ENCODE data around the gene SACS. TPM values are rescaled to one million over a fixed set of nuclear protein-coding genes. Genes with fewer than 3 reads are reported as not detected.

Gene SACS
- total and polyA plus RNA-seq, 2 of the 8 experiments (the other 6 are each of a cell fraction or from before 2014, with no cell fraction given) = 11.0 to 54.2 TPM

DNA sequence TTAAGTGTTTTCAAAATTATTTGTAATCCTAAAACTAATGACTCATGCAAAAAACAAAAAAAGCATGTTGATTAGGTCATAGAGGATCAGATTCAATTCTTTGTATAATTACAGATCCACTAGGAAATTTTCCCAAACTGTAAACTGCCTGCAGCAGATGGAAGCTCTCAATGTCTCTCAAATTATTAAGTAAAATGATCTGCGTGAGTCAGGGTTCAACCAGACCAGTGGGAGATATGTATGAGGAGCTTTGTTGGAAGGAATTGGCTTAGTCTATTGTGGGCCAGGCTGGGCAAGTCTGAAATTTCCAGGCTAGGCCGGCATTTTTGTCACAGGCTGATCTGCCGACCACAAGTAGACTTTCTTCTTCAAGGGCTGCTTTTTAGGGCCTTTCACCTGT lies 14.4 kb upstream of the SACS start:
- H2BK120ac ChIP-seq (replicated peaks; ENCODE audit: low read depth, low read length) = peak overlapping the region; percentile 25
- no peak overlapping the region for H3K4me3 ChIP-seq (ENCODE audit: extremely low read depth in 1 of 4, insufficient read depth in 2 of 4, low read depth in 3 of 4, low read length in 4 of 4)
- H3K9me3 ChIP-seq (ENCODE audit: insufficient read depth in 2 of 2, low read depth in 1 of 2, low read length in 1 of 2) = no peaks in the 10 kb centered on the region
- H3K23me2 ChIP-seq (ENCODE audit: low read depth, low read length) = 0 out of 2 replicates have a peak, but pooled peaks cover 2% of the 10 kb centered on the region
- no peak overlapping the region for H2AK5ac ChIP-seq (ENCODE audit: low read depth, low read length)
- H3K27me3 ChIP-seq (replicated peaks in 1 of 4; ENCODE audit: control insufficient read depth in 3 of 4, extremely low read depth in 1 of 4, insufficient read depth in 3 of 4, low read length in 3 of 4) = no peaks in the 10 kb centered on the region
- no peak overlapping the region for H3K14ac ChIP-seq (ENCODE audit: insufficient read length)
- peak overlapping the region; percentile 4 for H3K4ac ChIP-seq (replicated peaks; ENCODE audit: insufficient read length, low read depth, low read length)
- peak overlapping the region; percentile 1 for H4K5ac ChIP-seq (ENCODE audit: insufficient read length, low read depth, low read length)
- no peak overlapping the region for H3K9ac ChIP-seq (replicated peaks in 1 of 4; ENCODE audit: extremely low read depth in 1 of 4, low read depth in 3 of 4, low read length in 3 of 4)
- H2AFZ ChIP-seq (ENCODE audit: low read length) = no peak overlapping the region
- H2BK20ac ChIP-seq (ENCODE audit: low read length) = peak overlapping the region; percentile 80; the same call in 1 of the 2 replicates
- no peaks in the 10 kb centered on the region for H4K20me1 ChIP-seq (replicated peaks in 1 of 2; ENCODE audit: control insufficient read depth in 1 of 2, insufficient read depth in 2 of 2, low read length in 2 of 2)
- H3K4me1 ChIP-seq (replicated peaks in 1 of 4; ENCODE audit: control insufficient read depth in 3 of 4, insufficient read depth in 4 of 4, low read length in 3 of 4) = peaks cover 0 to 26% (median 17%) of the 10 kb centered on the region in 4 experiments; a peak in 5 of 7 replicates
- no peak overlapping the region for H3K27ac ChIP-seq (ENCODE audit: low read depth, low read length)
- H4K91ac ChIP-seq (replicated peaks; ENCODE audit: insufficient read length, low read length) = peak overlapping the region; percentile 94
- ChIA-PET CTCF (ENCODE audit: partially characterized antibody) (no interaction called here), POLR2A (ENCODE audit: partially characterized antibody) (interaction anchor here (0.8 kb wide), 1 partner anchor 14 kb away, joined by 3 read pairs; the partner anchor contains the start of gene SACS)
- DNase-seq (ENCODE audit: low read depth in 1 of 2, low spot score in 2 of 2) (no peak), FAIRE-seq (no peak)
- no peak overlapping the region for H3K4me2 ChIP-seq (ENCODE audit: insufficient read depth in 1 of 2, low read depth in 2 of 2, low read length in 2 of 2)
- H2BK5ac ChIP-seq (ENCODE audit: low read depth, low read length) = peak overlapping the region; percentile 6; the same call in 1 of the 2 replicates
- WGBS, 2 experiments (ENCODE audit: extremely low coverage in 1 of 2, insufficient coverage in 1 of 2, insufficient read length in 1 of 2, insufficient replicate concordance in 2 of 2, low coverage in 1 of 2, low lambda C conversion rate in 2 of 2, missing lambda C conversion rate in 1 of 2) = 85% methylated on average over 3 of the region's 3 CpGs; no CpG with 5 or more reads in 1 of the 2 experiments
- no peak overlapping the region for H3K23ac ChIP-seq (ENCODE audit: insufficient read length)
- H3K36me3 ChIP-seq (ENCODE audit: control insufficient read depth in 2 of 4, insufficient read depth in 4 of 4, low read length in 3 of 4) = no peaks in the 10 kb centered on the region
- TF ChIP-seq KDM4A (IDR thresholded peaks at IDR 0.05; ENCODE audit: low read depth, low read length, severe bottlenecking) (no peak), CHD2 (IDR thresholded peaks at IDR 0.05; ENCODE audit: low read length) (no peak), YY1 (IDR thresholded peaks at IDR 0.05; ENCODE audit: low read depth, low read length) (no peak)
- peak overlapping the region; percentile 22; the same call in 1 of the 2 replicates for H2BK12ac ChIP-seq (ENCODE audit: low read depth, low read length)
- H3K79me1 ChIP-seq (ENCODE audit: low read depth, low read length) = no peaks in the 10 kb centered on the region
- H3K56ac ChIP-seq (replicated peaks; ENCODE audit: insufficient read length, low read depth, low read length) = no peak overlapping the region
- H4K8ac ChIP-seq (ENCODE audit: extremely low read depth, insufficient read depth, low read length) = no peak overlapping the region
- H3K18ac ChIP-seq (ENCODE audit: extremely low read depth, low read length) = 0 out of 2 replicates have a peak overlapping the region, but pooled peaks have one; percentile 10
- no peaks in the 10 kb centered on the region for H3K79me2 ChIP-seq (ENCODE audit: control insufficient read depth in 1 of 2, insufficient read depth in 2 of 2, low read length in 2 of 2)
- no peak overlapping the region for H2BK15ac ChIP-seq (ENCODE audit: low read length)

Measured in H1 (cell line).